Measurements from ENCODE around the gene PPP2R2B. TPM values are rescaled to one million over a fixed set of nuclear protein-coding genes. Genes with fewer than 3 reads are reported as not detected.

The PPP2R2B gene
- total RNA-seq, 3 donors from 2014 or later (not counting 1 experiment from before 2014, with no cell fraction given) = 44.9 to 68.3 (median 63.7) TPM

- TF ChIP-seq CTCF (IDR thresholded peaks at IDR 0.05) = no peak
- 84% methylated on average over 4 of the region's 6 CpGs for WGBS (ENCODE audit: insufficient coverage)
- Mint-ChIP-seq H3K9me3 (no peaks in the 10 kb centered on the region), H3K4me1 (peaks cover 44 to 48% of the 10 kb centered on the region in 2 donors), H3K27me3 (ENCODE audit: low read depth in 2 of 2) (no peaks in the 10 kb centered on the region), H3K36me3 (peaks cover 9% of the 10 kb centered on the region), H3K27ac (no peak overlapping the region), H3K4me3 (no peak overlapping the region)
- Histone ChIP-seq H3K27me3 (ENCODE audit: control insufficient read depth, insufficient read depth, low read length) (no peaks in the 10 kb centered on the region), H3K27ac (ENCODE audit: low read length) (no peak overlapping the region), H3K9me3 (ENCODE audit: control insufficient read depth, insufficient read depth, low read length) (no peaks in the 10 kb centered on the region), H3K4me3 (ENCODE audit: low read length) (no peak overlapping the region), H3K36me3 (ENCODE audit: control insufficient read depth, insufficient read depth, low read length) (peaks cover 15% of the 10 kb centered on the region), H3K4me1 (ENCODE audit: control insufficient read depth, insufficient read depth, low read length) (no peaks in the 10 kb centered on the region)
- DNase-seq (no peak), ATAC-seq (no peak)
- intact Hi-C loops (cut with micrococcal nuclease) = loop anchor here (10.0 kb wide), 1 partner anchor 95 kb away; no protein-coding TSS in a partner anchor
These were observed 178.7 kb downstream of the PPP2R2B start for GRCh38 chr5:146699664-146700418.

- DNase-seq (no peak), ATAC-seq (no peak)
- intact Hi-C loops (cut with micrococcal nuclease) = no loop called here
- Histone ChIP-seq H3K27me3 (ENCODE audit: control insufficient read depth, insufficient read depth, low read length) (no peaks in the 10 kb centered on the region), H3K4me1 (ENCODE audit: control insufficient read depth, insufficient read depth, low read length) (no peaks in the 10 kb centered on the region), H3K9me3 (ENCODE audit: control insufficient read depth, insufficient read depth, low read length) (no peaks in the 10 kb centered on the region), H3K4me3 (ENCODE audit: low read length) (no peak overlapping the region), H3K36me3 (ENCODE audit: control insufficient read depth, insufficient read depth, low read length) (peaks cover 15% of the 10 kb centered on the region), H3K27ac (ENCODE audit: low read length) (no peak overlapping the region)
- Mint-ChIP-seq H3K4me1 (peaks cover 41 to 42% of the 10 kb centered on the region in 2 donors), H3K27ac (no peak overlapping the region), H3K9me3 (no peaks in the 10 kb centered on the region), H3K36me3 (peaks cover 12% of the 10 kb centered on the region), H3K27me3 (ENCODE audit: low read depth in 2 of 2) (no peaks in the 10 kb centered on the region), H3K4me3 (no peak overlapping the region)
- TF ChIP-seq CTCF (IDR thresholded peaks at IDR 0.05) = no peak
- whole genome bisulfite sequencing (ENCODE audit: insufficient coverage) = 78% methylated on average over 2 of the region's 3 CpGs
These were observed 179.4 kb downstream of the PPP2R2B start for GRCh38 chr5:146699138-146699537.

GRCh38 chr5:146698651-146699050, 179.9 kb downstream of the PPP2R2B start:
- Mint-ChIP-seq H3K4me3 (no peak overlapping the region), H3K27me3 (ENCODE audit: low read depth in 2 of 2) (no peaks in the 10 kb centered on the region), H3K9me3 (no peaks in the 10 kb centered on the region), H3K27ac (no peak overlapping the region), H3K36me3 (peaks cover 14% of the 10 kb centered on the region), H3K4me1 (peaks cover 36 to 37% of the 10 kb centered on the region in 2 donors)
- no peak overlapping the region for H3K4me3 ChIP-seq (ENCODE audit: low read length)
- H3K4me1 ChIP-seq (ENCODE audit: control insufficient read depth, insufficient read depth, low read length) = no peaks in the 10 kb centered on the region
- H3K9me3 ChIP-seq (ENCODE audit: control insufficient read depth, insufficient read depth, low read length) = no peaks in the 10 kb centered on the region
- DNase-seq (no peak), ATAC-seq (no peak)
- intact Hi-C loops (cut with micrococcal nuclease) = no loop called here
- H3K27me3 ChIP-seq (ENCODE audit: control insufficient read depth, insufficient read depth, low read length) = no peaks in the 10 kb centered on the region
- no peak overlapping the region for H3K27ac ChIP-seq (ENCODE audit: low read length)
- 100% methylated on average over 1 of the region's 1 CpG for WGBS (ENCODE audit: insufficient coverage)
- peaks cover 15% of the 10 kb centered on the region for H3K36me3 ChIP-seq (ENCODE audit: control insufficient read depth, insufficient read depth, low read length)
- TF ChIP-seq CTCF (IDR thresholded peaks at IDR 0.05) = no peak

- Histone ChIP-seq H3K36me3 (ENCODE audit: control insufficient read depth, insufficient read depth, low read length) (peaks cover 15% of the 10 kb centered on the region), H3K27me3 (ENCODE audit: control insufficient read depth, insufficient read depth, low read length) (no peaks in the 10 kb centered on the region), H3K9me3 (ENCODE audit: control insufficient read depth, insufficient read depth, low read length) (no peaks in the 10 kb centered on the region), H3K27ac (ENCODE audit: low read length) (no peak overlapping the region), H3K4me1 (ENCODE audit: control insufficient read depth, insufficient read depth, low read length) (no peaks in the 10 kb centered on the region), H3K4me3 (ENCODE audit: low read length) (no peak overlapping the region)
- TF ChIP-seq CTCF (IDR thresholded peaks at IDR 0.05) = no peak
- H3K27me3 Mint-ChIP-seq (ENCODE audit: low read depth in 2 of 2) = no peaks in the 10 kb centered on the region
- H3K9me3 Mint-ChIP-seq = no peaks in the 10 kb centered on the region
- no peak for DNase-seq
- peak overlapping the region in 1 of 2 donors; percentile 40 for H3K27ac Mint-ChIP-seq
- H3K4me3 Mint-ChIP-seq = no peak overlapping the region
- peaks cover 22% of the 10 kb centered on the region in 2 donors for H3K4me1 Mint-ChIP-seq
- H3K36me3 Mint-ChIP-seq = peaks cover 14% of the 10 kb centered on the region
- no peak for ATAC-seq
- intact Hi-C loops (cut with micrococcal nuclease) = no loop called here
These were observed 181.3 kb downstream of the PPP2R2B start for GRCh38 chr5:146697211-146697610.

All from natural killer cell (primary cell).